ENCODE results near the gene TSLP. TPM values are rescaled to one million over a fixed set of nuclear protein-coding genes. Genes with fewer than 3 reads are reported as not detected.

Gene TSLP
- total and polyA plus RNA-seq, 2 donors (not counting 3 experiments of a cell fraction or from before 2014, with no cell fraction given): not detected

DNA sequence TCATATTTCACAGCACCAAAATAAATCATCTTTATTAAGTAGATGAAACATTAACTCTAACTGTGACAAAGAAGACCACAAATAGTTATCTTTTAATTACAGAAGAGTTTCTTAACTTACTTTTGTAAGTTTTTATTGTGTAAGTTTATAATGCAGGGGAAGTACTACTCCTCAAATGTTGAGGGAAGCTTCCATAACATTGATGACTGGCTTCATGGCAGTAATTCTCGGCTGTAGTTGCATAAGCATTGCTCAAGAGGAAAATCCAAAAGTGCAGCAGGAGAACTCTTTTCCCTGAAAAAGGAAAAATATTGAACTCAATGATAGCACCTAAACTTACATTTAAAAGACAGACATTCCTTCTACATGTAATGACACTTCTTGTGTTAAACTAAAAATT is 4.6 kb downstream of the TSLP start:
- Histone ChIP-seq H3K4me2 (ENCODE audit: insufficient read depth, low read length) (no peak overlapping the region), H3K27me3 (ENCODE audit: control insufficient read depth in 2 of 2, insufficient read depth in 2 of 2, low read length in 2 of 2) (peaks cover 27 to 62% of the 10 kb centered on the region in 2 experiments), H3K9me1 (replicated peaks; ENCODE audit: control insufficient read depth, extremely low read depth, insufficient read depth, low read length) (no peaks in the 10 kb centered on the region), H3K4me1 (ENCODE audit: control insufficient read depth, extremely low read depth, insufficient read depth, low read length) (peaks cover 3% of the 10 kb centered on the region), H3K79me2 (ENCODE audit: control insufficient read depth, insufficient read depth, low read length) (no peaks in the 10 kb centered on the region), H2AFZ (ENCODE audit: low read depth, low read length) (no peak overlapping the region), H3K27ac (ENCODE audit: insufficient read depth, low read depth, low read length) (no peak overlapping the region), H4K20me1 (replicated peaks; ENCODE audit: control insufficient read depth, extremely low read depth, insufficient read depth, low read length) (no peaks in the 10 kb centered on the region), H3K4me3 (replicated peaks in 1 of 3; ENCODE audit: insufficient read depth in 1 of 3, low read depth in 1 of 3, low read length in 3 of 3) (no peak overlapping the region), H3K9ac (replicated peaks; ENCODE audit: extremely low read depth, insufficient read depth, low read length) (no peak overlapping the region), H3K36me3 (ENCODE audit: control insufficient read depth in 2 of 2, extremely low read depth in 1 of 2, insufficient read depth in 2 of 2, low read length in 2 of 2) (no peaks in the 10 kb centered on the region), H3K9me3 (replicated peaks; ENCODE audit: control insufficient read depth, insufficient read depth, low read length) (no peaks in the 10 kb centered on the region)
- POLR2A ChIA-PET: no interaction called here
- FAIRE-seq (no peak), DNase-seq (ENCODE audit: low read depth, low spot score) (no peak)
- dilution Hi-C loops (cut with MboI; ENCODE audit: extremely low pct_ligation_motif_present, low sequenced_read_pairs): no loop called here
- BruUV-seq (replicated peaks): no TSS peak
- TF ChIP-seq GATA2 (IDR thresholded peaks at IDR 0.05; ENCODE audit: insufficient read depth, insufficient read length, low read depth, low read length) (no peak), EZH2 (IDR thresholded peaks at IDR 0.05; ENCODE audit: borderline replicate concordance, low read depth, low read length, severe bottlenecking) (no peak), MYC (IDR thresholded peaks at IDR 0.05; ENCODE audit: low read depth, low read length) (no peak), FOS (IDR thresholded peaks at IDR 0.05; ENCODE audit: borderline replicate concordance, insufficient read depth, low read length) (no peak), POLR2A (IDR thresholded peaks at IDR 0.05; ENCODE audit: low read depth, low read length) (no peak)
- TF ChIP-seq, protein P1, sequence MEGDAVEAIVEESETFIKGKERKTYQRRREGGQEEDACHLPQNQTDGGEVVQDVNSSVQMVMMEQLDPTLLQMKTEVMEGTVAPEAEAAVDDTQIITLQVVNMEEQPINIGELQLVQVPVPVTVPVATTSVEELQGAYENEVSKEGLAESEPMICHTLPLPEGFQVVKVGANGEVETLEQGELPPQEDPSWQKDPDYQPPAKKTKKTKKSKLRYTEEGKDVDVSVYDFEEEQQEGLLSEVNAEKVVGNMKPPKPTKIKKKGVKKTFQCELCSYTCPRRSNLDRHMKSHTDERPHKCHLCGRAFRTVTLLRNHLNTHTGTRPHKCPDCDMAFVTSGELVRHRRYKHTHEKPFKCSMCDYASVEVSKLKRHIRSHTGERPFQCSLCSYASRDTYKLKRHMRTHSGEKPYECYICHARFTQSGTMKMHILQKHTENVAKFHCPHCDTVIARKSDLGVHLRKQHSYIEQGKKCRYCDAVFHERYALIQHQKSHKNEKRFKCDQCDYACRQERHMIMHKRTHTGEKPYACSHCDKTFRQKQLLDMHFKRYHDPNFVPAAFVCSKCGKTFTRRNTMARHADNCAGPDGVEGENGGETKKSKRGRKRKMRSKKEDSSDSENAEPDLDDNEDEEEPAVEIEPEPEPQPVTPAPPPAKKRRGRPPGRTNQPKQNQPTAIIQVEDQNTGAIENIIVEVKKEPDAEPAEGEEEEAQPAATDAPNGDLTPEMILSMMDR (IDR thresholded peaks at IDR 0.05; ENCODE audit: extremely low read depth in 1 of 2, insufficient read depth in 1 of 2, low read depth in 1 of 2, low read length in 2 of 2): no peak
- TF ChIP-seq, protein P2, sequence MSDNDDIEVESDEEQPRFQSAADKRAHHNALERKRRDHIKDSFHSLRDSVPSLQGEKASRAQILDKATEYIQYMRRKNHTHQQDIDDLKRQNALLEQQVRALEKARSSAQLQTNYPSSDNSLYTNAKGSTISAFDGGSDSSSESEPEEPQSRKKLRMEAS (IDR thresholded peaks at IDR 0.05; ENCODE audit: insufficient read depth, insufficient read length): no peak
- intact Hi-C loops (cut with micrococcal nuclease): no loop called here
- CTCF ChIA-PET: no interaction called here
